Liver (tissue), 9 donors: ENCODE results near the gene ARHGAP12. TPM values are rescaled to one million over a fixed set of nuclear protein-coding genes. Genes with fewer than 3 reads are reported as not detected.
"Not testable (repeated sequence)": the region's sequence is repeated elsewhere in the genome, so short reads cannot be mapped to it uniquely, and the experiment has no call there.

Experiments
- DNase-seq: peaks from one replicate; pipeline ENCODE4 v3.0.0-alpha.2; 2017; ENCODE audit warnings: low spot score
- H3K27ac ChIP-seq, 2 donors: one replicate each; pipeline ENCODE4 v1.7.0; 2013; ENCODE audit warnings: inconsistent platforms in 2 of 2, low read length in 2 of 2, control low read depth in 1 of 2, low read depth in 1 of 2, mild to moderate bottlenecking in 1 of 2
- H3K27me3 ChIP-seq, 4 donors: one replicate each; pipeline versions ENCODE4 v1.6.1 to v1.7.0; 2013; ENCODE audit warnings: low read length in 3 of 4, inconsistent platforms in 1 of 4, mild to moderate bottlenecking in 1 of 4, moderate library complexity in 1 of 4; ENCODE audit not compliant: control insufficient read depth in 4 of 4, insufficient read depth in 4 of 4
- H3K36me3 ChIP-seq, 4 donors: one replicate each; pipeline versions ENCODE4 v1.6.1 to v1.7.0; 2013; ENCODE audit warnings: low read length in 3 of 4, mild to moderate bottlenecking in 3 of 4, low read depth in 1 of 4, moderate library complexity in 1 of 4; ENCODE audit not compliant: control insufficient read depth in 4 of 4, insufficient read depth in 3 of 4
- H3K4me1 ChIP-seq, 4 donors: one replicate each; pipeline versions ENCODE4 v1.6.1 to v1.7.0; 2013; ENCODE audit warnings: low read length in 3 of 4, mild to moderate bottlenecking in 3 of 4, moderate library complexity in 1 of 4; ENCODE audit not compliant: control insufficient read depth in 4 of 4, insufficient read depth in 4 of 4
- H3K4me3 ChIP-seq, 3 donors: one replicate each; pipeline versions ENCODE4 v1.6.1 to v1.7.0; 2013; ENCODE audit warnings: low read length in 3 of 3, control low read depth in 1 of 3, low read depth in 1 of 3, mild to moderate bottlenecking in 1 of 3
- H3K9ac ChIP-seq, 2 donors: one replicate each; pipeline ENCODE4 v1.7.0; 2013; ENCODE audit warnings: low read length in 2 of 2, mild to moderate bottlenecking in 2 of 2, moderate library complexity in 2 of 2, control low read depth in 1 of 2, low read depth in 1 of 2
- H3K9me3 ChIP-seq, 4 donors: one replicate each; pipeline versions ENCODE4 v1.6.1 to v1.7.0; 2013; ENCODE audit warnings: low read length in 3 of 4; ENCODE audit not compliant: control insufficient read depth in 4 of 4
- ATF3 ChIP-seq: IDR thresholded peaks from 2 replicates; pipeline ENCODE4 v1.6.1; 2016; ENCODE audit warnings: antibody characterized with exemption
- FOXA1 ChIP-seq: IDR thresholded peaks from 2 replicates; pipeline ENCODE4 v1.6.1; 2016; ENCODE audit warnings: antibody characterized with exemption
- FOXA2 ChIP-seq: IDR thresholded peaks from 2 replicates; pipeline ENCODE4 v1.6.1; 2016; ENCODE audit warnings: antibody characterized with exemption
- HNF4A ChIP-seq, 2 donors: conservative IDR thresholded peaks; 2 replicates each; pipeline ENCODE4 v1.6.1; 2016; ENCODE audit warnings: antibody characterized with exemption in 2 of 2, mild to moderate bottlenecking in 2 of 2
- HNF4G ChIP-seq: IDR thresholded peaks from 2 replicates; pipeline ENCODE4 v1.6.1; 2016; ENCODE audit warnings: antibody characterized with exemption
- JUND ChIP-seq, 2 donors: IDR thresholded peaks; 2 replicates each; pipeline ENCODE4 v1.6.1; 2016; ENCODE audit warnings: antibody characterized with exemption in 2 of 2
- NR2F2 ChIP-seq: IDR thresholded peaks from 2 replicates; pipeline ENCODE4 v1.6.1; 2016; ENCODE audit warnings: antibody characterized with exemption
- RAD21 ChIP-seq, 2 donors: IDR thresholded peaks; 2 replicates each; pipeline ENCODE4 v1.6.1; 2016; ENCODE audit warnings: antibody characterized with exemption in 2 of 2, mild to moderate bottlenecking in 2 of 2
- RXRA ChIP-seq, 2 donors: IDR thresholded peaks; 2 replicates each; pipeline ENCODE4 v1.6.1; 2017 to 2018; ENCODE audit warnings: antibody characterized with exemption in 2 of 2, mild to moderate bottlenecking in 1 of 2
- SP1 ChIP-seq: IDR thresholded peaks from 2 replicates; pipeline ENCODE4 v1.6.1; 2018; ENCODE audit warnings: antibody characterized with exemption, mild to moderate bottlenecking
- WGBS: extraction: QIAGEN DNeasy Blood & Tissue Kit; methylation state at CpG from one replicate; pipeline ENCODE4 v1.1.7; 2013; 5-methylcytosine and 5-hydroxymethylcytosine counted together
- polyA plus RNA-seq, 2 donors: library from polyadenylated mRNA; stranded (reverse) in 1 of 2; unstranded in 1 of 2; fragments of 200-250 nt in 1 of 2; fragments of >200 nt in 1 of 2; fragmentation: Nextera tagmentation in 1 of 2; extraction: Ambion mirVana in 1 of 2; gene quantifications; one replicate each; pipeline versions ENCODE4 v1.2.1 to v1.2.3, GENCODE V29; 2013 to 2015
- total RNA-seq, 2 donors: library from RNA; depleted of rRNA; stranded (reverse); fragments of >200 nt; gene quantifications; one replicate each; pipeline ENCODE4 v1.2.3, GENCODE V29; 2014
- TF ChIP-seq, protein P1 (sequence below): IDR thresholded peaks from 2 replicates; pipeline ENCODE4 v1.6.1; 2016; ENCODE audit warnings: antibody characterized with exemption
- donor health status: healthy.
- donor health status: healthy.
- donor health status: healthy.
- donor health status: healthy.
- donor health status: healthy.

Gene ARHGAP12
- total and polyA plus RNA-seq, 4 donors, result 7.0 to 29.1 (median 12.3) TPM

- TF ChIP-seq, protein P1, sequence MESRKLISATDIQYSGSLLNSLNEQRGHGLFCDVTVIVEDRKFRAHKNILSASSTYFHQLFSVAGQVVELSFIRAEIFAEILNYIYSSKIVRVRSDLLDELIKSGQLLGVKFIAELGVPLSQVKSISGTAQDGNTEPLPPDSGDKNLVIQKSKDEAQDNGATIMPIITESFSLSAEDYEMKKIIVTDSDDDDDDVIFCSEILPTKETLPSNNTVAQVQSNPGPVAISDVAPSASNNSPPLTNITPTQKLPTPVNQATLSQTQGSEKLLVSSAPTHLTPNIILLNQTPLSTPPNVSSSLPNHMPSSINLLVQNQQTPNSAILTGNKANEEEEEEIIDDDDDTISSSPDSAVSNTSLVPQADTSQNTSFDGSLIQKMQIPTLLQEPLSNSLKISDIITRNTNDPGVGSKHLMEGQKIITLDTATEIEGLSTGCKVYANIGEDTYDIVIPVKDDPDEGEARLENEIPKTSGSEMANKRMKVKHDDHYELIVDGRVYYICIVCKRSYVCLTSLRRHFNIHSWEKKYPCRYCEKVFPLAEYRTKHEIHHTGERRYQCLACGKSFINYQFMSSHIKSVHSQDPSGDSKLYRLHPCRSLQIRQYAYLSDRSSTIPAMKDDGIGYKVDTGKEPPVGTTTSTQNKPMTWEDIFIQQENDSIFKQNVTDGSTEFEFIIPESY, result no peak
- TF ChIP-seq HNF4A (conservative IDR thresholded peaks at IDR 0.05), result no peak
These were observed 159.1 kb downstream of the ARHGAP12 start (continued) for GRCh38 chr10:31769564-31769963.

DNA sequence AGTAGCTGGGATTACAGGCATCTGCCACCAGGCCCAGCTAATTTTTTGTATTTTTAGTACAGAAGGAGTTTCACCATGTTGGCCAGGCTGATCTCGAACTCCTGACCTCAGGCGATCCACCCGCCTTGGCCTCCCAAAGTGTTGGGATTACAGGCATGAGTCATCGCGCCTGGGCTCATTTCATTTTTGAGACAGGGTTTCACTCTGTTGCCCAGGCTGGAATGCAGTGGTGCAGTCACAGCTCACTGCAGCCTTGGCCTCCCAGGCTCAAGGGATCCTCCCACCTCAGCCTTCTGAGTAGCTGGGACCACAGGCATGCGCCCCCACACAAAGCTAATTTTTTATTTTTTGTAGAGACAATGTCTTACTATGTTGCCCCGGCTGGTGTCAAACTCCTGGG lies 159.7 kb downstream of the ARHGAP12 start:
- WGBS, result 94% methylated on average over 7 of the region's 7 CpGs
- not testable (repeated sequence) for H3K27ac ChIP-seq

DNA sequence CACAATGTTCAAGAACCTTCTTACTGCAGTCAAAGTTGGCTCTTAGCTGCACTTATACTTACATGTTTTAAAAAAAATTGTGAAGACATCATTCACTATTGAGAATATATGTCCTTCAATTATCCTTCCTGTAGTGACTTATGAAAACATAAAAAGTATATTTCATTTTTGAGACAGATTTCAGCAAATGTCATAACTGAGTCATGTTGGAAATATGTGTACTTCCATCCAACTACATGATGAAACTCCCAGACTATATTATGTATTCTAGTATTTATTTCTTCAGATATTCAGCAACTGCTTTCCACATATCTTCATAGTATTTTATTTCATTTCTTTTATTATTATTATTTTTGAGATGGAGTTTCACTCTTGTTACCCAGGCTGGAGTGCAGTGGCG lies 160.2 kb downstream of the ARHGAP12 start:
- WGBS, result 96% methylated on average over 1 of the region's 1 CpG
- H3K27me3 ChIP-seq, result no peaks in the 10 kb centered on the region

More for the DNA sequence above, 159.7 kb downstream of the ARHGAP12 start:
- not testable (repeated sequence) for H3K27me3 ChIP-seq, H3K4me3 ChIP-seq, H3K9ac ChIP-seq, H3K9me3 ChIP-seq, H3K36me3 ChIP-seq, H3K4me1 ChIP-seq, DNase-seq

GRCh38 chr10:31765541-31765940 lies 163.1 kb downstream of the ARHGAP12 start:
- 76% methylated on average over 9 of the region's 9 CpGs for WGBS
- H3K9me3 ChIP-seq, result no peaks in the 10 kb centered on the region

More for the DNA sequence above, 160.2 kb downstream of the ARHGAP12 start:
- H3K9me3 ChIP-seq, result no peaks in the 10 kb centered on the region
- H3K4me1 ChIP-seq, result no peaks in the 10 kb centered on the region
- no peak overlapping the region for H3K4me3 ChIP-seq
- no peak overlapping the region for H3K9ac ChIP-seq
- TF ChIP-seq JUND (IDR thresholded peaks at IDR 0.05), result no peak
- TF ChIP-seq HNF4G, result no peak
- TF ChIP-seq FOXA2, result no peak
- TF ChIP-seq ATF3, result no peak
- TF ChIP-seq FOXA1, result no peak
- TF ChIP-seq RAD21 (IDR thresholded peaks at IDR 0.05), result no peak
- TF ChIP-seq RXRA (IDR thresholded peaks at IDR 0.05), result no peak
- no peak for TF ChIP-seq NR2F2
- TF ChIP-seq SP1, result no peak
- H3K36me3 ChIP-seq, result no peaks in the 10 kb centered on the region
- no peak overlapping the region for H3K27ac ChIP-seq
- DNase-seq, result no peak

More at GRCh38 chr10:31765541-31765940, 163.1 kb downstream of the ARHGAP12 start:
- H3K27me3 ChIP-seq, result no peaks in the 10 kb centered on the region
- TF ChIP-seq ATF3, result no peak
- TF ChIP-seq RAD21 (IDR thresholded peaks at IDR 0.05), result no peak
- TF ChIP-seq NR2F2, result no peak
- no peak for TF ChIP-seq RXRA (IDR thresholded peaks at IDR 0.05)
- peaks cover 0 to 5% (median 2%) of the 10 kb centered on the region in 4 donors for H3K4me1 ChIP-seq
- no peak for DNase-seq
- no peak overlapping the region for H3K4me3 ChIP-seq
- no peak overlapping the region for H3K9ac ChIP-seq
- H3K36me3 ChIP-seq, result no peaks in the 10 kb centered on the region
- no peak overlapping the region for H3K27ac ChIP-seq
